Spleen (tissue), 11 donors: ENCODE results near the gene ST6GALNAC1. TPM values are rescaled to one million over a fixed set of nuclear protein-coding genes. Genes with fewer than 3 reads are reported as not detected.

ENCODE experiments used
- DNase-seq: peaks from one replicate; pipeline ENCODE4 v3.0.0-alpha.2; 2020
- H3K27ac ChIP-seq, 8 donors: fragments of 200-600 bp; sonication (generic) in 7 of 8; 1 replicate in 4 of 8; 2 replicates in 4 of 8; pipeline versions ENCODE4 v1.5.0 to v1.8.0; 2016 to 2021; ENCODE audit warnings: inconsistent platforms in 4 of 8, mild to moderate bottlenecking in 4 of 8, moderate library complexity in 1 of 8
- H3K27me3 ChIP-seq, 7 donors: fragments of 200-600 bp; sonication (generic) in 6 of 7; replicated peaks in 1 of 7; 1 replicate in 4 of 7; 2 replicates in 3 of 7; pipeline versions ENCODE4 v1.5.0 to v1.8.0; 2016 to 2021; ENCODE audit warnings: inconsistent platforms in 3 of 7, mild to moderate bottlenecking in 1 of 7
- H3K36me3 ChIP-seq, 6 donors: fragments of 200-600 bp; sonication (generic) in 5 of 6; 1 replicate in 4 of 6; 2 replicates in 2 of 6; pipeline versions ENCODE4 v1.5.0 to v1.8.0; 2016 to 2021; ENCODE audit warnings: inconsistent platforms in 2 of 6
- H3K4me1 ChIP-seq, 6 donors: fragments of 200-600 bp; sonication (generic) in 5 of 6; 1 replicate in 3 of 6; 2 replicates in 3 of 6; pipeline versions ENCODE4 v1.5.0 to v1.8.0; 2016 to 2021; ENCODE audit warnings: inconsistent platforms in 3 of 6
- H3K4me3 ChIP-seq, 8 donors: fragments of 200-600 bp; sonication (generic) in 7 of 8; 1 replicate in 4 of 8; 2 replicates in 4 of 8; pipeline versions ENCODE4 v1.5.0 to v1.8.0; 2016 to 2021; ENCODE audit warnings: inconsistent platforms in 4 of 8, mild to moderate bottlenecking in 4 of 8, moderate library complexity in 2 of 8
- H3K9me3 ChIP-seq, 8 donors: fragments of 200-600 bp; sonication (generic) in 7 of 8; 1 replicate in 4 of 8; 2 replicates in 4 of 8; pipeline versions ENCODE4 v1.5.0 to v1.8.0; 2016 to 2021; ENCODE audit warnings: inconsistent platforms in 4 of 8
- CTCF ChIP-seq, 11 experiments: fragments of 200-600 bp in 7 of 11; fragments of 450-650 bp in 4 of 11; sonication (generic) in 4 of 11; IDR thresholded peaks in 8 of 11; conservative IDR thresholded peaks in 3 of 11; 1 replicate in 7 of 11; 2 replicates in 4 of 11; pipeline versions ENCODE4 v1.4.0 to v1.8.0; 2016 to 2021; ENCODE audit warnings: antibody characterized with exemption in 11 of 11, inconsistent platforms in 4 of 11, mild to moderate bottlenecking in 1 of 11
- POLR2A ChIP-seq, 3 donors: fragments of 450-650 bp; IDR thresholded peaks; one replicate each; pipeline ENCODE4 v1.5.1; 2017; ENCODE audit warnings: antibody characterized with exemption in 3 of 3, mild to moderate bottlenecking in 1 of 3
- POLR2AphosphoS5 ChIP-seq, 3 donors: sonication (generic); formaldehyde crosslinking; IDR thresholded peaks; one replicate each; pipeline ENCODE4 v1.5.1; 2017; ENCODE audit warnings: antibody characterized with exemption in 3 of 3
- WGBS, 5 donors: extraction: QIAGEN DNeasy Blood & Tissue Kit in 3 of 5; methylation state at CpG; one replicate each; pipeline versions ENCODE4 v1.1.5 to v1.1.7; 2013 to 2018; 5-methylcytosine and 5-hydroxymethylcytosine counted together
- intact Hi-C: fragments of 100-400 bp; cut with DNase I; formaldehyde crosslinking; loops from one replicate; pipeline ENCODE4 v1.15.0; 2023; ENCODE audit warnings: low total_unique reads
- polyA plus RNA-seq, 3 donors: library from polyadenylated mRNA; stranded (reverse); fragments of 200-250 nt; gene quantifications; one replicate each; pipeline ENCODE4 v1.2.1, GENCODE V29; 2013
- total RNA-seq, 7 donors: library from RNA; depleted of rRNA in 3 of 7; stranded (reverse); fragments of >200 nt in 3 of 7; fragmentation: NEBNext Ultra II Directional in 4 of 7; extraction: Animal tissue kit (Norgen Biotek cat#: 25700) in 4 of 7; gene quantifications; one replicate each; pipeline versions ENCODE4 v1.1.0 to v1.2.1, GENCODE V29; 2016 to 2021
- donor health status: healthy with polysubstance abuse.
- donor health status: DM: no; HTN: no; CAD: no; lungs with moderate emphysema.
- donor health status: DM: no; HTN: no; CAD: no.
- donor health status: Bipolar disorder and iron deficiency.
- donor health status: healthy.
- donor health status: DM: no; HTN: no; CAD: no.
- donor health status: DM: yes; HTN: yes; CAD: no.

ST6GALNAC1 gene
- total and polyA plus RNA-seq, 10 donors = 2.3 to 25.3 (median 12.9) TPM

- Histone ChIP-seq H3K4me1 (peaks cover 6 to 56% (median 23%) of the 10 kb centered on the region in 6 donors), H3K9me3 (no peaks in the 10 kb centered on the region), H3K4me3 (no peak overlapping the region), H3K27me3 (no peaks in the 10 kb centered on the region), H3K36me3 (peaks cover 0 to 66% (median 0%) of the 10 kb centered on the region in 6 donors), H3K27ac (peak overlapping the region in 4 of 8 donors; percentile 41 to 79 (median 54))
- WGBS, 5 donors = 36 to 58% (median 50%) methylated on average over 1 of the region's 1 CpG
- no peak for TF ChIP-seq POLR2AphosphoS5 (IDR thresholded peaks at IDR 0.05)
- no peak for TF ChIP-seq CTCF (IDR thresholded peaks at IDR 0.05 in 8 of 11, conservative IDR thresholded peaks at IDR 0.05 in 3 of 11)
- TF ChIP-seq POLR2A (IDR thresholded peaks at IDR 0.05) = no peak
- DNase-seq = no peak
- intact Hi-C loops = no loop called here
These were observed 35.7 kb upstream of the ST6GALNAC1 start for GRCh38 chr17:76679239-76679638.

- Histone ChIP-seq H3K9me3 (no peaks in the 10 kb centered on the region), H3K4me1 (peaks cover 6 to 47% (median 18%) of the 10 kb centered on the region in 6 donors), H3K36me3 (peaks cover 0 to 59% (median 0%) of the 10 kb centered on the region in 6 donors), H3K4me3 (no peak overlapping the region), H3K27me3 (no peaks in the 10 kb centered on the region), H3K27ac (peak overlapping the region in 6 of 8 donors; percentile 7 to 79 (median 44))
- no peak for TF ChIP-seq POLR2A (IDR thresholded peaks at IDR 0.05)
- peak; percentile 33 to 51 (median 38) for TF ChIP-seq POLR2AphosphoS5 (IDR thresholded peaks at IDR 0.05)
- intact Hi-C loops = no loop called here
- no peak for DNase-seq
- 56 to 76% (median 66%) methylated on average over 12 of the region's 12 CpGs for WGBS, 5 donors
These were observed 34.8 kb upstream of the ST6GALNAC1 start for GRCh38 chr17:76678330-76678729.

GRCh38 chr17:76677406-76677805 is 33.8 kb upstream of the ST6GALNAC1 start:
- Histone ChIP-seq H3K4me3 (no peak overlapping the region), H3K27ac (peak overlapping the region in 3 of 8 donors; percentile 48 to 79 (median 61)), H3K36me3 (peaks cover 0 to 50% (median 0%) of the 10 kb centered on the region in 6 donors), H3K4me1 (peaks cover 9 to 47% (median 19%) of the 10 kb centered on the region in 6 donors), H3K9me3 (no peaks in the 10 kb centered on the region), H3K27me3 (no peaks in the 10 kb centered on the region)
- WGBS, 5 donors = 87 to 89% (median 87%) methylated on average over 16 of the region's 16 CpGs
- intact Hi-C loops = no loop called here
- TF ChIP-seq POLR2AphosphoS5 (IDR thresholded peaks at IDR 0.05) = peak in 1 of 3 donors; percentile 39
- TF ChIP-seq CTCF (IDR thresholded peaks at IDR 0.05 in 8 of 11, conservative IDR thresholded peaks at IDR 0.05 in 3 of 11) = no peak
- DNase-seq = no peak

DNA sequence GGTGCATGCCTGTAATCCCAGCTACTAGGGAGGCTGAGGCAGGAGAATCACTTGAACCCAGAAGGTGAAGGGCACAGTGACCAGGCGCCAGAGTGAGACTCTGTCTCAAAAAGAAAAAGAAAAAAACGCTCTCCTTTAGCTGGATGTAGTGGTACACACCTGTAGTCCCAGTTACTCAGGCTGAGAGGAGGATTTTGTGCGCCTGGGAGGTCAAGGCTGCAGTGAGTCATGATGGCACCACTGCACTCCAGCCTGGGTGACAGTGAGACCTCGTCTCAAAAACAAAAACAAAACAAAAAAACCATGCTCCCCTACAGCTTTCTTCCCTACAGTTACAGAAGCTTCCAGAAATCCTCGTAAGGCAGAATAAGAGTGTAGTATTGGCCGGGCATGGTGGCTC is 33.1 kb upstream of the ST6GALNAC1 start:
- Histone ChIP-seq H3K4me1 (peaks cover 9 to 44% (median 18%) of the 10 kb centered on the region in 6 donors), H3K27ac (no peak overlapping the region), H3K4me3 (no peak overlapping the region), H3K36me3 (peaks cover 0 to 42% (median 0%) of the 10 kb centered on the region in 6 donors), H3K9me3 (no peaks in the 10 kb centered on the region), H3K27me3 (no peaks in the 10 kb centered on the region)
- DNase-seq = no peak
- 83 to 93% (median 89%) methylated on average over 6 of the region's 6 CpGs for WGBS, 5 donors
- intact Hi-C loops = no loop called here
- no peak for TF ChIP-seq POLR2A (IDR thresholded peaks at IDR 0.05)
- TF ChIP-seq POLR2AphosphoS5 (IDR thresholded peaks at IDR 0.05) = no peak
- no peak for TF ChIP-seq CTCF (IDR thresholded peaks at IDR 0.05 in 8 of 11, conservative IDR thresholded peaks at IDR 0.05 in 3 of 11)
